HepG2 (cell line): ENCODE results near the gene CCER1. TPM values are rescaled to one million over a fixed set of nuclear protein-coding genes. Genes with fewer than 3 reads are reported as not detected.

Experiments used
- ATAC-seq: fragments of 200-7000 bp; cut with Tn5 transposase; 3 replicates; pipeline ENCODE4 v1.9.1; 2020; ENCODE audit warnings: mild to moderate bottlenecking, moderate library complexity
- BruUV-seq: library from RNA; stranded (reverse); fragments of 400-500 nt; replicated peaks from 2 replicates; lab custom pipeline; 2021; lab: Mats Ljungman, UMichigan
- CTCF ChIA-PET: fragments of 300-600 bp; formaldehyde crosslinking; extraction: SDS; loops from one replicate; lab custom pipeline; 2021; ENCODE audit warnings: low total read pairs, inconsistent platforms, low intra/inter-chr PET ratio; lab: Yijun Ruan, JAX
- POLR2A ChIA-PET: fragments of 350-600 bp; sonication (Branson Sonifier 250); formaldehyde crosslinking; loops from one replicate; lab custom pipeline; 2020; ENCODE audit warnings: antibody characterized with exemption, inconsistent platforms; lab: Yijun Ruan, JAX
- DNase-seq: peaks from one replicate; pipeline ENCODE4 v3.0.0-alpha.2; 2015; ENCODE audit warnings: low spot score
- FAIRE-seq: peaks from 3 replicates; lab custom pipeline; 2011; peaks lifted over from hg19 to GRCh38; lab: Jason Lieb, UNC
- H2AFZ ChIP-seq: one replicate; pipeline ENCODE4 v1.6.1; 2011; ENCODE audit warnings: low read length, inconsistent platforms
- H3K27ac ChIP-seq: fragments of 300-600 bp; 3 replicates; pipeline ENCODE4 v1.8.0; 2011; ENCODE audit warnings: mixed run types, mild to moderate bottlenecking, mixed read lengths, low read length, inconsistent platforms; ENCODE audit not compliant: insufficient read depth; ENCODE audit errors: extremely low read length
- H3K27me3 ChIP-seq, 2 experiments: fragments of 200-600 bp in 1 of 2; 2 replicates in 1 of 2; 3 replicates in 1 of 2; pipeline versions ENCODE4 v1.6.0 to v1.8.0; 2011; ENCODE audit warnings: low read length in 2 of 2, mild to moderate bottlenecking in 2 of 2, moderate library complexity in 2 of 2, inconsistent platforms in 1 of 2; ENCODE audit not compliant: insufficient read depth in 2 of 2, control insufficient read depth in 1 of 2
- H3K36me3 ChIP-seq, 2 experiments: fragments of 200-600 bp in 1 of 2; replicated peaks in 1 of 2; 2 replicates in 1 of 2; 3 replicates in 1 of 2; pipeline versions ENCODE4 v1.5.1 to v1.8.0; 2011; ENCODE audit warnings: low read length in 2 of 2, inconsistent platforms in 1 of 2; ENCODE audit not compliant: insufficient read depth in 2 of 2, control insufficient read depth in 1 of 2
- H3K4me1 ChIP-seq: 2 replicates; pipeline ENCODE4 v1.5.1; 2012; ENCODE audit warnings: low read length, inconsistent platforms; ENCODE audit not compliant: insufficient read depth
- H3K4me2 ChIP-seq: 2 replicates; pipeline ENCODE4 v1.6.0; 2011; ENCODE audit warnings: low read depth, low read length, inconsistent platforms
- H3K4me3 ChIP-seq, 3 experiments: fragments of 200-600 bp in 1 of 3; sonication (generic), shearing (Covaris generic) in 1 of 3; replicated peaks in 1 of 3; 2 replicates each; pipeline ENCODE4 v1.5.1; 2011 to 2016; ENCODE audit warnings: low read length in 3 of 3, inconsistent platforms in 2 of 3, low read depth in 2 of 3, mild to moderate bottlenecking in 2 of 3, control low read depth in 1 of 3, mixed read lengths in 1 of 3; ENCODE audit not compliant: insufficient read depth in 1 of 3
- H3K79me2 ChIP-seq: one replicate; pipeline ENCODE4 v1.6.1; 2011; ENCODE audit warnings: low read length, inconsistent platforms; ENCODE audit not compliant: insufficient read depth
- H3K9ac ChIP-seq: 2 replicates; pipeline ENCODE4 v1.6.0; 2011; ENCODE audit warnings: mild to moderate bottlenecking, low read depth, low read length, inconsistent platforms; ENCODE audit not compliant: insufficient read depth
- H3K9me3 ChIP-seq: 2 replicates; pipeline ENCODE4 v1.5.1; 2012; ENCODE audit warnings: mild to moderate bottlenecking, low read length
- H4K20me1 ChIP-seq: 2 replicates; pipeline ENCODE4 v1.6.0; 2011; ENCODE audit warnings: inconsistent platforms, mild to moderate bottlenecking, low read length, moderate library complexity; ENCODE audit not compliant: insufficient read depth
- FOXK2 ChIP-seq: fragments of 450-650 bp; IDR thresholded peaks from 2 replicates; pipeline ENCODE4 v1.6.1; 2016
- GTF2F1 ChIP-seq: fragments of 150-350 bp; IDR thresholded peaks from 2 replicates; pipeline ENCODE4 v1.6.1; 2014; ENCODE audit warnings: low read length
- HDAC2 ChIP-seq: sonication (generic); formaldehyde crosslinking; IDR thresholded peaks from 2 replicates; pipeline ENCODE4 v1.4.0; 2020; ENCODE audit warnings: missing genetic modification reagents
- NCOA1 ChIP-seq: sonication (generic); formaldehyde crosslinking; IDR thresholded peaks from 2 replicates; pipeline ENCODE4 v1.9.0; 2021; ENCODE audit warnings: missing genetic modification reagents
- NFRKB ChIP-seq: fragments of 450-650 bp; IDR thresholded peaks from 2 replicates; pipeline ENCODE4 v1.6.1; 2017
- SNAPC2 ChIP-seq: sonication (generic); formaldehyde crosslinking; IDR thresholded peaks from 2 replicates; pipeline ENCODE4 v1.8.1; 2022; ENCODE audit warnings: mild to moderate bottlenecking, missing genetic modification reagents
- TEAD2 ChIP-seq: sonication (generic); formaldehyde crosslinking; IDR thresholded peaks from 2 replicates; pipeline ENCODE4 v1.9.0; 2021; ENCODE audit warnings: missing genetic modification reagents
- ZBTB8A ChIP-seq: sonication (generic); formaldehyde crosslinking; IDR thresholded peaks from 2 replicates; pipeline ENCODE4 v1.4.0; 2020; ENCODE audit warnings: mild to moderate bottlenecking, low read depth, missing genetic modification reagents, borderline replicate concordance
- ZNF441 ChIP-seq: sonication (generic); formaldehyde crosslinking; IDR thresholded peaks from 2 replicates; pipeline ENCODE4 v1.7.0; 2021; ENCODE audit warnings: missing genetic modification reagents, borderline replicate concordance
- ZNF501 ChIP-seq: sonication (generic); formaldehyde crosslinking; IDR thresholded peaks from 2 replicates; pipeline ENCODE4 v1.5.1; 2020; ENCODE audit warnings: mild to moderate bottlenecking, moderate library complexity, missing genetic modification reagents
- ZNF567 ChIP-seq: sonication (generic); formaldehyde crosslinking; IDR thresholded peaks from 2 replicates; pipeline ENCODE4 v1.8.1; 2023; ENCODE audit warnings: mild to moderate bottlenecking, missing genetic modification reagents, borderline replicate concordance
- WGBS: methylation state at CpG from one replicate; pipeline ENCODE4 v1.1.6; 2017; ENCODE audit warnings: low lambda C conversion rate; 5-methylcytosine and 5-hydroxymethylcytosine counted together
- in situ Hi-C: cut with HindIII; loops from 2 replicates; pipeline ENCODE4 v1.10.0; 2017; ENCODE audit warnings: low pct_unique_long_range_greater_than_20kb; ENCODE audit not compliant: extremely low pct_ligation_motif_present
- intact Hi-C: fragments of 100-400 bp; cut with micrococcal nuclease; formaldehyde crosslinking; loops from one replicate; pipeline ENCODE4 v1.10.0; 2022; ENCODE audit not compliant: unreplicated experiment
- polyA plus RNA-seq, 8 experiments: library from polyadenylated mRNA; depleted of rRNA in 3 of 8; stranded (reverse) in 7 of 8; unstranded in 1 of 8; fragments of >200 nt; fragmentation: Illumina TruSeq in 4 of 8; extraction: Trizol in 4 of 8; gene quantifications; 2 replicates each; pipeline versions ENCODE4 v1.2.1 to v1.2.3, GENCODE V29; 2011 to 2016; ENCODE audit warnings: low read depth in 4 of 8, missing spikeins in 1 of 8, mixed read lengths in 1 of 8; ENCODE audit not compliant: insufficient read depth in 1 of 8
- total RNA-seq, 5 experiments: library from RNA; depleted of rRNA; stranded (reverse); fragments of >200 nt; fragmentation: Illumina TruSeq; extraction: Trizol; gene quantifications; 2 replicates each; pipeline ENCODE4 v1.2.3, GENCODE V29; 2016; ENCODE audit warnings: low read depth in 1 of 5
- TF ChIP-seq, protein P1 (sequence below): sonication (generic); formaldehyde crosslinking; conservative IDR thresholded peaks from 2 replicates; pipeline ENCODE4 v1.4.0; 2020; ENCODE audit warnings: missing genetic modification reagents
- TF ChIP-seq, protein P2 (sequence below): IDR thresholded peaks from 2 replicates; pipeline ENCODE4 v1.6.1; 2016; ENCODE audit warnings: low read depth
- TF ChIP-seq, protein P3 (sequence below): sonication (generic); formaldehyde crosslinking; IDR thresholded peaks from 2 replicates; pipeline ENCODE4 v1.4.0; 2020; ENCODE audit warnings: low read depth, missing genetic modification reagents
- TF ChIP-seq, protein P4 (sequence below): sonication (generic); formaldehyde crosslinking; IDR thresholded peaks from 2 replicates; pipeline ENCODE4 v1.4.0; 2020; ENCODE audit warnings: missing genetic modification reagents
- TF ChIP-seq, protein P5 (sequence below): sonication (generic); formaldehyde crosslinking; IDR thresholded peaks from 2 replicates; pipeline ENCODE4 v1.8.1; 2023; ENCODE audit warnings: mild to moderate bottlenecking, moderate library complexity, missing genetic modification reagents
- TF ChIP-seq, protein P6 (sequence below): sonication (generic); formaldehyde crosslinking; IDR thresholded peaks from 2 replicates; pipeline ENCODE4 v1.4.0; 2020; ENCODE audit warnings: mild to moderate bottlenecking, missing genetic modification reagents

The CCER1 gene
- total and polyA plus RNA-seq, 2 of the 13 experiments (the other 11 are each of a cell fraction or from before 2014, with no cell fraction given): not detected

DNA sequence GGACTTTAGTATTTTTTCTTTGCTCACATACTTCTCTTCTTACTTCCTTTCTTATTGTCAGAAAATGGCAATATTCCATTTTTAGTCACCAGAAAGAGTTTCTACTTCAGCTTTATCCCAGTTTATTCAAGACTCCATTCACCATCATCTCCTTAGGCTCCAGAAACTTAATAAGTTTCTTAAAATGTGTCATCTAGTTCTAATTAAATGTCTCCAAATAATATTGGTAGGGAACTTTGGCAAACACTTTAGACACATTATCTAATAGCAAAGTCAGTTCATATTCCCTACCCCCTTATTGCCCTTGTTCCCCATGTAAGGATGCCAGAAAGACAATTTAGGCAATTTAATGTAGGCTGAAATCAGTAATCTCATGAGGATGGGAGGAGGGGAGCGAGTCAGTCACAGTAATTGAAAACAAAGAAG, 34.7 kb upstream of the CCER1 start:
- Histone ChIP-seq H4K20me1 (no peaks in the 10 kb centered on the region), H3K79me2 (no peaks in the 10 kb centered on the region), H3K4me2 (no peak overlapping the region), H3K9me3 (no peaks in the 10 kb centered on the region), H3K9ac (no peak overlapping the region), H3K27me3 (no peaks in the 10 kb centered on the region), H3K27ac (no peak overlapping the region), H3K36me3 (no peaks in the 10 kb centered on the region), H2AFZ (no peak overlapping the region), H3K4me3 (no peak overlapping the region), H3K4me1 (no peaks in the 10 kb centered on the region)
- no peak for DNase-seq
- CTCF ChIA-PET: no interaction called here
- no TSS peak for BruUV-seq
- FAIRE-seq: no peak
- intact Hi-C loops (no loop called here), in situ Hi-C loops (loop anchor here (10.0 kb wide), 1 partner anchor 115 kb away; no protein-coding TSS in a partner anchor)
- WGBS: 0% methylated on average over 1 of the region's 1 CpG
- no peak for ATAC-seq
- POLR2A ChIA-PET: no interaction called here
- TF ChIP-seq, protein P1, sequence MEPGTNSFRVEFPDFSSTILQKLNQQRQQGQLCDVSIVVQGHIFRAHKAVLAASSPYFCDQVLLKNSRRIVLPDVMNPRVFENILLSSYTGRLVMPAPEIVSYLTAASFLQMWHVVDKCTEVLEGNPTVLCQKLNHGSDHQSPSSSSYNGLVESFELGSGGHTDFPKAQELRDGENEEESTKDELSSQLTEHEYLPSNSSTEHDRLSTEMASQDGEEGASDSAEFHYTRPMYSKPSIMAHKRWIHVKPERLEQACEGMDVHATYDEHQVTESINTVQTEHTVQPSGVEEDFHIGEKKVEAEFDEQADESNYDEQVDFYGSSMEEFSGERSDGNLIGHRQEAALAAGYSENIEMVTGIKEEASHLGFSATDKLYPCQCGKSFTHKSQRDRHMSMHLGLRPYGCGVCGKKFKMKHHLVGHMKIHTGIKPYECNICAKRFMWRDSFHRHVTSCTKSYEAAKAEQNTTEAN (CRISPR knock-in tag): no peak
- TF ChIP-seq GTF2F1 (no peak), SNAPC2 (no peak), NFRKB (no peak), ZNF441 (CRISPR knock-in tag) (no peak), NCOA1 (CRISPR knock-in tag) (no peak), FOXK2 (no peak), HDAC2 (no peak), ZBTB8A (CRISPR knock-in tag) (no peak), TEAD2 (CRISPR knock-in tag) (no peak), ZNF501 (no peak), ZNF567 (no peak)
- TF ChIP-seq, protein P2, sequence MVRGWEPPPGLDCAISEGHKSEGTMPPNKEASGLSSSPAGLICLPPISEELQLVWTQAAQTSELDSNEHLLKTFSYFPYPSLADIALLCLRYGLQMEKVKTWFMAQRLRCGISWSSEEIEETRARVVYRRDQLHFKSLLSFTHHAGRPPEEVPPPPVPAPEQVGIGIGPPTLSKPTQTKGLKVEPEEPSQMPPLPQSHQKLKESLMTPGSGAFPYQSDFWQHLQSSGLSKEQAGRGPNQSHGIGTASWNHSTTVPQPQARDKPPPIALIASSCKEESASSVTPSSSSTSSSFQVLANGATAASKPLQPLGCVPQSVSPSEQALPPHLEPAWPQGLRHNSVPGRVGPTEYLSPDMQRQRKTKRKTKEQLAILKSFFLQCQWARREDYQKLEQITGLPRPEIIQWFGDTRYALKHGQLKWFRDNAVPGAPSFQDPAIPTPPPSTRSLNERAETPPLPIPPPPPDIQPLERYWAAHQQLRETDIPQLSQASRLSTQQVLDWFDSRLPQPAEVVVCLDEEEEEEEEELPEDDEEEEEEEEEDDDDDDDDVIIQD (CRISPR knock-in tag): no peak
- TF ChIP-seq, protein P3, sequence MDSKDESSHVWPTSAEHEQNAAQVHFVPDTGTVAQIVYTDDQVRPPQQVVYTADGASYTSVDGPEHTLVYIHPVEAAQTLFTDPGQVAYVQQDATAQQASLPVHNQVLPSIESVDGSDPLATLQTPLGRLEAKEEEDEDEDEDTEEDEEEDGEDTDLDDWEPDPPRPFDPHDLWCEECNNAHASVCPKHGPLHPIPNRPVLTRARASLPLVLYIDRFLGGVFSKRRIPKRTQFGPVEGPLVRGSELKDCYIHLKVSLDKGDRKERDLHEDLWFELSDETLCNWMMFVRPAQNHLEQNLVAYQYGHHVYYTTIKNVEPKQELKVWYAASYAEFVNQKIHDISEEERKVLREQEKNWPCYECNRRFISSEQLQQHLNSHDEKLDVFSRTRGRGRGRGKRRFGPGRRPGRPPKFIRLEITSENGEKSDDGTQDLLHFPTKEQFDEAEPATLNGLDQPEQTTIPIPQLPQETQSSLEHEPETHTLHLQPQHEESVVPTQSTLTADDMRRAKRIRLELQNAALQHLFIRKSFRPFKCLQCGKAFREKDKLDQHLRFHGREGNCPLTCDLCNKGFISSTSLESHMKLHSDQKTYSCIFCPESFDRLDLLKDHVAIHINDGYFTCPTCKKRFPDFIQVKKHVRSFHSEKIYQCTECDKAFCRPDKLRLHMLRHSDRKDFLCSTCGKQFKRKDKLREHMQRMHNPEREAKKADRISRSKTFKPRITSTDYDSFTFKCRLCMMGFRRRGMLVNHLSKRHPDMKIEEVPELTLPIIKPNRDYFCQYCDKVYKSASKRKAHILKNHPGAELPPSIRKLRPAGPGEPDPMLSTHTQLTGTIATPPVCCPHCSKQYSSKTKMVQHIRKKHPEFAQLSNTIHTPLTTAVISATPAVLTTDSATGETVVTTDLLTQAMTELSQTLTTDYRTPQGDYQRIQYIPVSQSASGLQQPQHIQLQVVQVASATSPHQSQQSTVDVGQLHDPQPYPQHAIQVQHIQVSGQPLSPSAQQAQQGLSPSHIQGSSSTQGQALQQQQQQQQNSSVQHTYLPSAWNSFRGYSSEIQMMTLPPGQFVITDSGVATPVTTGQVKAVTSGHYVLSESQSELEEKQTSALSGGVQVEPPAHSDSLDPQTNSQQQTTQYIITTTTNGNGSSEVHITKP (CRISPR knock-in tag): no peak
- TF ChIP-seq, protein P4, sequence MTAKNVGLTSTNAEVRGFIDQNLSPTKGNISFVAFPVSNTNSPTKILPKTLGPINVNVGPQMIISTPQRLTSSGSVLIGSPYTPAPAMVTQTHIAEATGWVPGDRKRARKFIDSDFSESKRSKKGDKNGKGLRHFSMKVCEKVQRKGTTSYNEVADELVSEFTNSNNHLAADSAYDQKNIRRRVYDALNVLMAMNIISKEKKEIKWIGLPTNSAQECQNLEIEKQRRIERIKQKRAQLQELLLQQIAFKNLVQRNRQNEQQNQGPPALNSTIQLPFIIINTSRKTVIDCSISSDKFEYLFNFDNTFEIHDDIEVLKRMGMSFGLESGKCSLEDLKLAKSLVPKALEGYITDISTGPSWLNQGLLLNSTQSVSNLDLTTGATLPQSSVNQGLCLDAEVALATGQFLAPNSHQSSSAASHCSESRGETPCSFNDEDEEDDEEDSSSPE (CRISPR knock-in tag): no peak
- TF ChIP-seq, protein P5, sequence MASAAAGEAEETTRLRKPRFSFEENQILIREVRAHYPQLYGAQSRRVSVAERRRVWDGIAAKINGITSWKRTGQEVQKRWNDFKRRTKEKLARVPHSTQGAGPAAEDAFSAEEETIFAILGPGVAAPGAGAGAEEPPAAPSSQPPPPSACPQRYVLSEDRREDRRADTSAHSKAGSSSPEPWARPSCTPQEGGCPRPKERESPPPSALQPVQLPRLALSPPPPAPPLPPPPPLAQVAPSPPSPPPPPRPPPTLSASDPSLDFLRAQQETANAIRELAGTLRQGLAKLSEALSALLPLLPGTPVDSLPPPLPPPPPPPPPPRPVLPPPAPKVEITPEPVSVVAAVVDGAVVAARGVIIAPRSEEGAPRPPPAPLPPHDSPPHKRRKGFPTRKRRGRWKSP (CRISPR knock-in tag): no peak
- TF ChIP-seq, protein P6, sequence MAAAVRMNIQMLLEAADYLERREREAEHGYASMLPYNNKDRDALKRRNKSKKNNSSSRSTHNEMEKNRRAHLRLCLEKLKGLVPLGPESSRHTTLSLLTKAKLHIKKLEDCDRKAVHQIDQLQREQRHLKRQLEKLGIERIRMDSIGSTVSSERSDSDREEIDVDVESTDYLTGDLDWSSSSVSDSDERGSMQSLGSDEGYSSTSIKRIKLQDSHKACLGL (CRISPR knock-in tag): no peak
